Posterior vena cava (tissue), 2 donors: Measurements from ENCODE around the gene ETV6. TPM values are rescaled to one million over a fixed set of nuclear protein-coding genes. Genes with fewer than 3 reads are reported as not detected.

ENCODE experiments used
- DNase-seq: peaks from one replicate; pipeline ENCODE4 v3.0.0-alpha.2; 2020; ENCODE audit warnings: low spot score
- intact Hi-C, 2 donors: fragments of 100-400 bp; cut with DNase I; formaldehyde crosslinking; loops; one replicate each; pipeline versions ENCODE4 v1.14.1 to v1.14.2; 2022 to 2023
- total RNA-seq, 2 donors: library from RNA; stranded (reverse); fragmentation: NEBNext Ultra II Directional; extraction: Animal tissue kit (Norgen Biotek cat#: 25700); gene quantifications; one replicate each; pipeline ENCODE4 v1.2.1, GENCODE V29; 2021
- donor health status: DM: yes; HTN: yes; CAD: no.
- donor health status: DM: yes; HTN: yes; CAD: no.

ETV6 gene
- total RNA-seq, 2 donors from 2014 or later: 60.3 to 65.7 TPM

DNA sequence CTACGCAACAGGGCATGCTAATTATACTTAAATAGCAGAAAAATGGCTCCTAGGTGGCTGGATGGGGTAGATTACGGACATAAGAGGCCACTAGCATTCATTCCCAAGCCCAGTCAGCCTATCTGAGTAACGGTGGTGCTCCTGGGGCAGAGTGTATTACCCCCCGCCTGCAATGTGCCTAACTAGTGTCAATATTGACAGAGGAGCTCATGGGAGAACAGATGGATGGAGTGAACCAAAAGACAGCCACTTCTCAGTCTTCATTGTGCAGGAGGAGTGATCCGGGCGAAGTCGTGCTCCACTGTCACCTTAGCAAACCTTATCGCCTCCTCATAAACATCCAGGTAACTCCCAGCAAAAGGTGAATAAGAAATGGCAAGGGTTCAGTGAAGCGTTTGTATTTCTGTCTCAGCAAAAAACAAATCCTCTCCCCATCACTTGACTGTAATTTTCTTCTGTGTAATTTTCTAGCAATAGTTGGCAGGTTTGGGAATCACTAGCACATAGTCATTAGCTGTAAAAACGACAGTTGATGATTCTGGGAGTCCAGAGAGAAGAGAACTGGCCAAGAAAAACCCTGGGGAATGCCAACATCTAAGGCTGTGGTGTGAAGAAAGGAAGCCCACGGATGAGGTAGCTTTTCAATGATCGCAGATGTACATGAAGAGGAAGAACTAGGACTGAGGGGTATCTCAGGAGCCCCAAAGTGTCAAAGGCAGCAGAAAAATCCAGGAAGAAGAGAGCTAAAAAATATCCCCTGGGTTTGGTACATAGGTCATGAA, 294.6 kb downstream of the ETV6 start:
- DNase-seq: no peak
- intact Hi-C loops: no loop called here
